Gastrocnemius medialis (tissue), 4 donors: ENCODE measurements around the gene LINGO3.
A peak's percentile ranks its signal among the peaks of the same experiment; 100 is the strongest.

Source experiments
- POLR2A ChIP-seq, 2 donors: fragments of 450-650 bp; IDR thresholded peaks; one replicate each; pipeline ENCODE4 v1.6.1; 2017; ENCODE audit warnings: antibody characterized with exemption in 2 of 2, mild to moderate bottlenecking in 2 of 2, moderate library complexity in 2 of 2
- TF ChIP-seq, protein P1 (sequence below), 5 experiments: fragments of 450-650 bp in 3 of 5; fragments of 200-600 bp in 2 of 5; sonication (generic) in 2 of 5; IDR thresholded peaks in 4 of 5; conservative IDR thresholded peaks in 1 of 5; 1 replicate in 4 of 5; 2 replicates in 1 of 5; pipeline ENCODE4 v1.5.1; 2016 to 2019; ENCODE audit warnings: antibody characterized with exemption in 5 of 5, mild to moderate bottlenecking in 3 of 5, moderate library complexity in 3 of 5

DNA sequence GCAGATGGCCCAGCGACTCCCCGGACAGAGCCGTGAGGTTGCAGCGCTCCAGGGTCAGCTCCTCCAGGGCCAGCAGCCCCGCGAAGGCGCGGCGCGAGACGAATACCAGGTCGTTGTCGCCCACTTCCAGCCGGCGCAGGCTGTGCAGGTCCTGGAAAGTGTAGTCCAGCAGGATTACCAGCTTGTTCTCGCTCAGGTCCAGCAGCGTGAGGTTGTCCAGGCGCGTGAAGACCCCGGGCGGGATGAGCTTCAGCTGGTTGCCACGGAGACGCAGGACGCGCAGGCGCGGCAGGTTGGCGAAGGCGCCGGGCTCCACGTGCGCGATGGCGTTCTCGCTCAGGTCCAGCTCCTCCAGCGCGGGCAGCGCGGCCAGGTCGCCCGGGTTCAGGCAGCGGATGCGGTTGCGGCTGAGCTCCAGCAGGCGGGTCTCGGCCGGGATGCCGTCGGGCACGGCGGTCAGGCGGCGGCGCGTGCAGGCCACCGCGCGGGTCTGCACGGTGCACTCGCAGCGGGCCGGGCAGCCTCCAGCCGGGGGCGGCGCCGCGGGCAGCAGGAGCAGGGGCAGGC, 16.7 kb downstream of the LINGO3 start:
- TF ChIP-seq, protein P1, sequence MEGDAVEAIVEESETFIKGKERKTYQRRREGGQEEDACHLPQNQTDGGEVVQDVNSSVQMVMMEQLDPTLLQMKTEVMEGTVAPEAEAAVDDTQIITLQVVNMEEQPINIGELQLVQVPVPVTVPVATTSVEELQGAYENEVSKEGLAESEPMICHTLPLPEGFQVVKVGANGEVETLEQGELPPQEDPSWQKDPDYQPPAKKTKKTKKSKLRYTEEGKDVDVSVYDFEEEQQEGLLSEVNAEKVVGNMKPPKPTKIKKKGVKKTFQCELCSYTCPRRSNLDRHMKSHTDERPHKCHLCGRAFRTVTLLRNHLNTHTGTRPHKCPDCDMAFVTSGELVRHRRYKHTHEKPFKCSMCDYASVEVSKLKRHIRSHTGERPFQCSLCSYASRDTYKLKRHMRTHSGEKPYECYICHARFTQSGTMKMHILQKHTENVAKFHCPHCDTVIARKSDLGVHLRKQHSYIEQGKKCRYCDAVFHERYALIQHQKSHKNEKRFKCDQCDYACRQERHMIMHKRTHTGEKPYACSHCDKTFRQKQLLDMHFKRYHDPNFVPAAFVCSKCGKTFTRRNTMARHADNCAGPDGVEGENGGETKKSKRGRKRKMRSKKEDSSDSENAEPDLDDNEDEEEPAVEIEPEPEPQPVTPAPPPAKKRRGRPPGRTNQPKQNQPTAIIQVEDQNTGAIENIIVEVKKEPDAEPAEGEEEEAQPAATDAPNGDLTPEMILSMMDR (IDR thresholded peaks at IDR 0.05 in 4 of 5, conservative IDR thresholded peaks at IDR 0.05 in 1 of 5): peak in 1 of 5 experiments; percentile 13
- no peak for TF ChIP-seq POLR2A (IDR thresholded peaks at IDR 0.05)
